ENCODE measurements around the gene AASDHPPT.
"Not testable (repeated sequence)": the region's sequence is repeated elsewhere in the genome, so short reads cannot be mapped to it uniquely, and the experiment has no call there.

The AASDHPPT gene

DNA sequence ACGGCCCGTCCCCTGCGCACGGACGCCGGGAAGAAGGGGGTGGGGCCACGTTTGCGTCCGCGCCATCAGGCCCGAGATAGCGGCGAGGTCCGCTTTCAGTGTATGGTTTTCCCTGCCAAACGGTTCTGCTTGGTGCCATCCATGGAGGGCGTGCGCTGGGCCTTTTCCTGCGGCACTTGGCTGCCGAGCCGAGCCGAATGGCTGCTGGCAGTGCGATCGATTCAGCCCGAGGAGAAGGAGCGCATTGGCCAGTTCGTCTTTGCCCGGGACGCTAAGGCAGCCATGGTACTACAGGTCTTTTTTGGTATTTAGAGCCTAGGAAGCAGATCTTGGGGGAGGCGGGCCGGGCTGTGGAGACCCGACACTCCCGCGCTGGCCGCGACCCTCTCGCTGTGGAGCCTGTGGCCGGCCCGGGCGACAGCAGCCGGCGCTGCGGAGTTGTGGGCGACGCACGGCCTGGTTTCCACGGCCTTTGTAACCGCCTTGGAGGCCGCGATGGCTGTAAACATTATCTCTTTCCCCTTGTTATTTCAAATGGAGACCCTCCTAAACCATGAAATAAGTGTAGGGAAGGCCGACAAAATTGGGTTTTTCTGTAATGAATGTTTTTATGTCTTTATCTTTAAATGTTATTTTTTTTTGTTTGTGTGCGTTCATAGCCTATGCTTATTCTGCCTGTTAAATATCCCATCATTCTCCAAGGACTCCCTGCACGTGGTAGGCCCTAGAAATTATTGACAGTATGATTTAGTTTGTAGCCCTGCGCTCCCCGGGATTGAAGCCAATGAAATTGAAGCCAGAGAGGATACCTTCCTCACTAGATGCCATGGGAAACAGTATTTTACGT lies at the start of gene AASDHPPT:
TSS of gene AASDHPPT (plus strand) at position 54 of the 847 bp plus-strand sequence. CDS start at position 103, 49 bp downstream.
- H3K4me3 Mint-ChIP-seq = peak within 1 kb of the TSS; percentile 88
- H3K27me3 Mint-ChIP-seq = no peaks in the 10 kb centered on the region
- H3K36me3 Mint-ChIP-seq = peaks cover 10% of the 10 kb centered on the region
- peak within 1 kb of the TSS; percentile 97 for H3K27ac Mint-ChIP-seq
- H3K4me1 Mint-ChIP-seq (ENCODE audit: low read depth) = peaks cover 59% of the 10 kb centered on the region
- no peaks in the 10 kb centered on the region for H3K9me3 Mint-ChIP-seq (ENCODE audit: low read depth)

- H3K4me3 Mint-ChIP-seq = no peak overlapping the region
- H3K27me3 Mint-ChIP-seq = peaks cover 37% of the 10 kb centered on the region
- H3K4me1 Mint-ChIP-seq (ENCODE audit: low read depth) = no peaks in the 10 kb centered on the region
- no peak overlapping the region for H3K27ac Mint-ChIP-seq
- H3K9me3 Mint-ChIP-seq (ENCODE audit: low read depth) = peaks cover 16% of the 10 kb centered on the region
- peaks cover 2% of the 10 kb centered on the region for H3K36me3 Mint-ChIP-seq
Measured at GRCh38 chr11:106030609-106031008, 46.9 kb upstream of the AASDHPPT start.

DNA sequence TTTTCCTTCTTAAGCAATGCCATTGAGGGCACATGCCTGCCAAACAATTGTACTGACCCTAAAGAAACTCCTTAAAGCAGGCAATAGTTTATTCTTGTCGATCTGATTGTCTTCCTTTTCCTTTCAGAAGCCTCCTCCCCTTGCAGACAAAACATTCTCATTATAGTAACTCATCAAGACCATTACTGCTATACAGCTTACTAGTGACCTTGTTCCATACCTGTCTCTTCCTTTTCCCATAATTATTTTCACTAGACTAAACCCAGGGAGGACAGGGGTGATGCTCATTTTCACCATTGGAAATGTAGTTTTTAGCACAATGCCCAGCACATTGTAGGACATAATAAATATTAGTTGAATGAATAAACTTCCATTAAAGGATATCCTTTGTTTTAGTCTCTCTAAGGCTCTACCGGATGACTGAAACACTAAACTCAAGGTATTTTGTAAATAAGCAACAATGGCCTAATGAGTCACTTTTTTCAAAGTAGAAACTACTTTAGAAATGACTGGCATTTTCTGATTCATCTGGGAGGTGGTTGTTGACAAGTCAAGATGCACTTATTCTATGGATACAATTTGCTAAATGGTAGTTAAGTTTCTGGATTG lies 46.2 kb upstream of the AASDHPPT start:
- Mint-ChIP-seq H3K4me3 (no peak overlapping the region), H3K9me3 (ENCODE audit: low read depth) (peaks cover 14% of the 10 kb centered on the region), H3K27ac (no peak overlapping the region), H3K36me3 (peaks cover 2% of the 10 kb centered on the region), H3K27me3 (peaks cover 38% of the 10 kb centered on the region), H3K4me1 (ENCODE audit: low read depth) (no peaks in the 10 kb centered on the region)

DNA sequence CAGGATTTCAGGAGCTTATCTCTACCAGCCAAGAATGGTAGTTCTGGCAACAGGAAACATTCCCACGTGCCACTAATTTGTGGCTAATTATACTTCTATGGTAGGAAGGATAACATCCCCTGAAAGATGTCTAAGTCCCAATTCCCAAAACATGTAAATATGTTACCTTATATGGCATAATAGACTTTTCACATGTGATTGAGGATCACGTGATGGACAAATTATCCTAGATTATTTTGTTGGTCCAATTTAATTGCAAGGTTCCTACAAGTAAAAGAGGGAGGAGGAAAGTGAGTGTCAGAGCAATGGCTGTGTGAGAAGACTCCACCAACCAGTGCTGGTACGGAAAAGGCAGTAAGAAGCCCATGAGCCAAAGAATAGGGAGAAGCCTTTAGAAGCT lies 45.5 kb upstream of the AASDHPPT start:
- peaks cover 2% of the 10 kb centered on the region for H3K36me3 Mint-ChIP-seq
- no peak overlapping the region for H3K27ac Mint-ChIP-seq
- peaks cover 8% of the 10 kb centered on the region for H3K9me3 Mint-ChIP-seq (ENCODE audit: low read depth)
- H3K4me3 Mint-ChIP-seq = no peak overlapping the region
- H3K4me1 Mint-ChIP-seq (ENCODE audit: low read depth) = no peaks in the 10 kb centered on the region
- H3K27me3 Mint-ChIP-seq = peaks cover 40% of the 10 kb centered on the region

GRCh38 chr11:106032861-106033260 lies 44.6 kb upstream of the AASDHPPT start:
- peaks cover 2% of the 10 kb centered on the region for H3K36me3 Mint-ChIP-seq
- peaks cover 35% of the 10 kb centered on the region for H3K27me3 Mint-ChIP-seq
- H3K4me3 Mint-ChIP-seq = no peak overlapping the region
- no peaks in the 10 kb centered on the region for H3K9me3 Mint-ChIP-seq (ENCODE audit: low read depth)
- H3K27ac Mint-ChIP-seq = no peak overlapping the region
- no peaks in the 10 kb centered on the region for H3K4me1 Mint-ChIP-seq (ENCODE audit: low read depth)

- Mint-ChIP-seq H3K4me3 (no peak overlapping the region), H3K27ac (no peak overlapping the region), H3K27me3 (peaks cover 11% of the 10 kb centered on the region), H3K36me3 (no peaks in the 10 kb centered on the region), H3K9me3 (ENCODE audit: low read depth) (no peaks in the 10 kb centered on the region), H3K4me1 (ENCODE audit: low read depth) (no peaks in the 10 kb centered on the region)
Measured at GRCh38 chr11:106043540-106043939, 33.9 kb upstream of the AASDHPPT start.

GRCh38 chr11:106047631-106048030 lies 29.8 kb upstream of the AASDHPPT start:
- Mint-ChIP-seq H3K27me3 (peaks cover 7% of the 10 kb centered on the region), H3K9me3 (ENCODE audit: low read depth) (no peaks in the 10 kb centered on the region), H3K4me1 (ENCODE audit: low read depth) (no peaks in the 10 kb centered on the region), H3K4me3 (no peak overlapping the region), H3K36me3 (no peaks in the 10 kb centered on the region), H3K27ac (no peak overlapping the region)

- Mint-ChIP-seq H3K36me3 (peaks cover 7% of the 10 kb centered on the region), H3K4me1 (ENCODE audit: low read depth) (no peaks in the 10 kb centered on the region), H3K27ac (no peak overlapping the region), H3K4me3 (no peak overlapping the region), H3K27me3 (peaks cover 4% of the 10 kb centered on the region), H3K9me3 (ENCODE audit: low read depth) (no peaks in the 10 kb centered on the region)
Measured at GRCh38 chr11:106049727-106050476, 27.6 kb upstream of the AASDHPPT start.

GRCh38 chr11:106051103-106051502 lies 26.4 kb upstream of the AASDHPPT start:
- H3K4me1 Mint-ChIP-seq (ENCODE audit: low read depth) = no peaks in the 10 kb centered on the region
- peaks cover 7% of the 10 kb centered on the region for H3K36me3 Mint-ChIP-seq
- H3K27ac Mint-ChIP-seq = no peak overlapping the region
- H3K4me3 Mint-ChIP-seq = no peak overlapping the region
- no peaks in the 10 kb centered on the region for H3K27me3 Mint-ChIP-seq
- H3K9me3 Mint-ChIP-seq (ENCODE audit: low read depth) = no peaks in the 10 kb centered on the region

- not testable (repeated sequence) for H3K4me3 Mint-ChIP-seq; H3K27me3 Mint-ChIP-seq; H3K27ac Mint-ChIP-seq; H3K4me1 Mint-ChIP-seq (ENCODE audit: low read depth); H3K9me3 Mint-ChIP-seq (ENCODE audit: low read depth)
- H3K36me3 Mint-ChIP-seq = peaks cover 23% of the 10 kb centered on the region
Measured at GRCh38 chr11:106058377-106058776, 19.1 kb upstream of the AASDHPPT start.

DNA sequence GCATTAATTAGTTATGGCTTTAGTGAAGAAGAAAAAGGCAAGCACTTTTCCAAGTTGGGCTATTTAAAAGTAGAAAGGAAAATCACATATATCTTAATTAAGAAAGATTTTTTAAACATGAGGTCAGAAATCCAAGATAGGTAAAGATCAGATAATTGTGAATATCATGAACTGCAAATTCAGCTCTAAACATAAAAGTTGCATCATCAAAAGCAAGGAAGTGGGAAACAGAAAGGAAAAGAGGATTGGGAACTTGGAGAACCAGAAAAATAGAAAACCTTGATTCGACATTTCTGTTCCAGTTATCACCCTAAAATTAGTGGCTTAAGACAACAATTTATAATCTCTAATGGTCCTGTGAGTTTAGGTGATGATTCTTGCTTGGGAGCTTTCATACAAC lies 17.8 kb upstream of the AASDHPPT start:
- Mint-ChIP-seq H3K4me3 (no peak overlapping the region), H3K4me1 (ENCODE audit: low read depth) (peaks cover 5% of the 10 kb centered on the region), H3K9me3 (ENCODE audit: low read depth) (no peaks in the 10 kb centered on the region), H3K36me3 (peaks cover 17% of the 10 kb centered on the region), H3K27me3 (no peaks in the 10 kb centered on the region), H3K27ac (no peak overlapping the region)

GRCh38 chr11:106061249-106061784 lies 16.1 kb upstream of the AASDHPPT start:
- Mint-ChIP-seq H3K4me3 (no peak overlapping the region), H3K9me3 (ENCODE audit: low read depth) (no peaks in the 10 kb centered on the region), H3K27me3 (no peaks in the 10 kb centered on the region), H3K27ac (no peak overlapping the region), H3K36me3 (peaks cover 22% of the 10 kb centered on the region), H3K4me1 (ENCODE audit: low read depth) (peaks cover 5% of the 10 kb centered on the region)

GRCh38 chr11:106061954-106062949 lies 15.2 kb upstream of the AASDHPPT start:
- no peaks in the 10 kb centered on the region for H3K27me3 Mint-ChIP-seq
- H3K27ac Mint-ChIP-seq = no peak overlapping the region
- H3K36me3 Mint-ChIP-seq = peaks cover 20% of the 10 kb centered on the region
- H3K9me3 Mint-ChIP-seq (ENCODE audit: low read depth) = no peaks in the 10 kb centered on the region
- H3K4me3 Mint-ChIP-seq = no peak overlapping the region
- no peaks in the 10 kb centered on the region for H3K4me1 Mint-ChIP-seq (ENCODE audit: low read depth)

DNA sequence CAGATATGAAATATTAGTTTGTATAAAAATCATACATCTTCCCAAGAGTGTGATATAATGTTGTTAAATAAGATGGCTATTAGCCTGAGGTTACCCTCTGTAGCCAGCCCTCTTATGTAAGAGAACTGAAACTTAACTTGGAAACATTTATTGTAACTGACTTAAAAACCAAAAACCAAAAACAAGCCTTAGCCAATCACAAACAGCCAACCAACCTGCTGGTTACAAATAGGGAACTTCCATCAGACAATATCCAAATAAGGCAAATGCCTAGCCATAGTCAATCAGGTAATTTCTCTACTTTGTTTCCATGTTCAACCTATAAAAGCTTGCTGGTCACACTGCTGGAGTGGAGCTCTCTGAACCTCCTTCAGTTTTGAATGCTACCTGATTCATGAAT lies 14.5 kb upstream of the AASDHPPT start:
- Mint-ChIP-seq H3K4me3 (no peak overlapping the region), H3K27me3 (no peaks in the 10 kb centered on the region), H3K27ac (no peak overlapping the region), H3K36me3 (peaks cover 18% of the 10 kb centered on the region), H3K9me3 (ENCODE audit: low read depth) (no peaks in the 10 kb centered on the region), H3K4me1 (ENCODE audit: low read depth) (no peaks in the 10 kb centered on the region)

Data from activated naive CD8-positive, alpha-beta T cell (primary cell).